ENCODE data around the gene SNX9.

DNA sequence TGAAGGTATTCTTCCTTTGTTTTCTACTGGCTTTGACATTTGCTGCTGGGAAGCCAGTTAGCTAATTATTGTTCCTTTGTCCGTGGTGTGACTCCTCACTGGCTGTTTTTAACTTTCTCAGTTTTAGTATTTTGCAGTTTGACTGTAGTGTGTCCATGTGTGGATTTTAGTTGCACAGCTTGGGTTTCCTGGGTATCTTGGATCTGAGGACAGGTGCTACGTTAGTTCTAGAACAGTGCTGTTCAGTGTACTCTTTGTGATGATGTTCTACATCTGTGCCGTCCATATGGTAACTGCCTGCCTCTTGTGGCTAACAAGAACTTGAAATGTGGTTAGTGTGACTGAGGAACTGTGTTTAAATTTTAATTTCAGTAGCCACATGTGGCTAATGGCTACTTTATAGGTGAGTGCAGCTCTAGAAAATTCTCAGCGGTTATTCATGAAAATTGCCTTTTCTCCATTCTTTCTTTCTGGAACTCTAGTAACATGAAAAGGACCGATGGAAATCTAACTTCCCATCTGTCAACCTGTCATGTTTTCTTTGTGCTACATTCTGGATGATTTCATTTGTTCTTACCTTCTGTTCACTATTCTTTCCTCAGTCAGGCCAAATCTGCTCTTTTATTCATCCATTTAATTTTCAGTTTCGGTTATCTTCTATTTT is 7.4 kb downstream of the SNX9 start:
- TF ChIP-seq, protein P1, sequence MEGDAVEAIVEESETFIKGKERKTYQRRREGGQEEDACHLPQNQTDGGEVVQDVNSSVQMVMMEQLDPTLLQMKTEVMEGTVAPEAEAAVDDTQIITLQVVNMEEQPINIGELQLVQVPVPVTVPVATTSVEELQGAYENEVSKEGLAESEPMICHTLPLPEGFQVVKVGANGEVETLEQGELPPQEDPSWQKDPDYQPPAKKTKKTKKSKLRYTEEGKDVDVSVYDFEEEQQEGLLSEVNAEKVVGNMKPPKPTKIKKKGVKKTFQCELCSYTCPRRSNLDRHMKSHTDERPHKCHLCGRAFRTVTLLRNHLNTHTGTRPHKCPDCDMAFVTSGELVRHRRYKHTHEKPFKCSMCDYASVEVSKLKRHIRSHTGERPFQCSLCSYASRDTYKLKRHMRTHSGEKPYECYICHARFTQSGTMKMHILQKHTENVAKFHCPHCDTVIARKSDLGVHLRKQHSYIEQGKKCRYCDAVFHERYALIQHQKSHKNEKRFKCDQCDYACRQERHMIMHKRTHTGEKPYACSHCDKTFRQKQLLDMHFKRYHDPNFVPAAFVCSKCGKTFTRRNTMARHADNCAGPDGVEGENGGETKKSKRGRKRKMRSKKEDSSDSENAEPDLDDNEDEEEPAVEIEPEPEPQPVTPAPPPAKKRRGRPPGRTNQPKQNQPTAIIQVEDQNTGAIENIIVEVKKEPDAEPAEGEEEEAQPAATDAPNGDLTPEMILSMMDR (IDR thresholded peaks at IDR 0.05), result no peak
- no peak for TF ChIP-seq POLR2A (IDR thresholded peaks at IDR 0.05)
